ENCODE data around the gene SCRN1.

SCRN1 gene, protein sequence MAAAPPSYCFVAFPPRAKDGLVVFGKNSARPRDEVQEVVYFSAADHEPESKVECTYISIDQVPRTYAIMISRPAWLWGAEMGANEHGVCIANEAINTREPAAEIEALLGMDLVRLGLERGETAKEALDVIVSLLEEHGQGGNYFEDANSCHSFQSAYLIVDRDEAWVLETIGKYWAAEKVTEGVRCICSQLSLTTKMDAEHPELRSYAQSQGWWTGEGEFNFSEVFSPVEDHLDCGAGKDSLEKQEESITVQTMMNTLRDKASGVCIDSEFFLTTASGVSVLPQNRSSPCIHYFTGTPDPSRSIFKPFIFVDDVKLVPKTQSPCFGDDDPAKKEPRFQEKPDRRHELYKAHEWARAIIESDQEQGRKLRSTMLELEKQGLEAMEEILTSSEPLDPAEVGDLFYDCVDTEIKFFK

GRCh38 chr7:29989257-29989995 is at the start of gene SCRN1:
SCRN1 (minus strand) TSS chr7:29989801; CDS start chr7:29969067, 20,734 bp downstream.
- no peak for DNase-seq

DNA sequence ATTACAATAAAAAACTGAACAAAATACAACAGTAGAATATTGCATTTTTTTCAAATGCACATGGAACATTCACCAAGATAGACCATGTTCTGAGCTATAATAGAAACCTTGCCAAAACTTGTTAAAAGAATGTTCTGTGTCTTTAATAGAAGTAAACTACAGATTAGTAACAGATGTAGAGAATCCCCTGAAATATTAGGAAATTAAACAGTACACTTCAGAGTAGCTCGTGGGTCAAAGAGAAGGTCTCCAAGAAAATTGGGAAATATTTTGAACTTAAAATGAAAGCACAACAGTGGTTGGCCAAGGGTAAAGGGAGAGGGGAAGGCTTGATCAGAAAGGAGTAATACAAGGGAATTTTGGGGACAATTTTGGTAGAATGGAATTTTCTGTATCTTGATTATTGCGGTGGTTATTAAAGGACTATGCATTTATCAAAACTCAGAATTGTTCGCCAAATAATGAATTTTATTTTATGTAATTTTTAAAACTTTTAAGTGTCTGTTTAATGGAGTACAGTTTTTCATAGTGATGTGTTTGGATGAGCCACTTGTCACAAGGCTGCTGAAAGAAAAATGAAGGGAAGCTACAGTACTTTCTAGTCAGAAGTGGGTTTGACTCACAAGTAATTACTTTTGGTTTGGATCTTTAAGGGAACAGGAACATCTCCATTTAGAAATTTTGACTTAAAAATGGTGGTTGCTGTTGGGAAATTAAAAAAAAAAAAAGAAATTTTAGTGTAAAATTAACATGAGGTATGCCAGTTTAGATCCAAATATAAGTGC is 48.8 kb upstream of the SCRN1 start:
- DNase-seq, result no peak

- DNase-seq, result no peak
Observed at GRCh38 chr7:30036220-30036619, 46.6 kb upstream of the SCRN1 start.

GRCh38 chr7:30034501-30034900 is 44.9 kb upstream of the SCRN1 start:
- DNase-seq, result no peak

- DNase-seq, result no peak
Observed at GRCh38 chr7:30032310-30033125, 42.9 kb upstream of the SCRN1 start.

- no peak for DNase-seq
Observed at GRCh38 chr7:30029696-30030095, 40.1 kb upstream of the SCRN1 start.

- DNase-seq, result no peak
Observed at GRCh38 chr7:30028749-30029635, 39.4 kb upstream of the SCRN1 start.

- DNase-seq, result peak; percentile 86
Observed at GRCh38 chr7:30028216-30028748, 38.7 kb upstream of the SCRN1 start, which contains the start of gene PLEKHA8. PLEKHA8 (plus strand) TSS chr7:30028412; CDS start chr7:30028763, 351 bp downstream.

DNA sequence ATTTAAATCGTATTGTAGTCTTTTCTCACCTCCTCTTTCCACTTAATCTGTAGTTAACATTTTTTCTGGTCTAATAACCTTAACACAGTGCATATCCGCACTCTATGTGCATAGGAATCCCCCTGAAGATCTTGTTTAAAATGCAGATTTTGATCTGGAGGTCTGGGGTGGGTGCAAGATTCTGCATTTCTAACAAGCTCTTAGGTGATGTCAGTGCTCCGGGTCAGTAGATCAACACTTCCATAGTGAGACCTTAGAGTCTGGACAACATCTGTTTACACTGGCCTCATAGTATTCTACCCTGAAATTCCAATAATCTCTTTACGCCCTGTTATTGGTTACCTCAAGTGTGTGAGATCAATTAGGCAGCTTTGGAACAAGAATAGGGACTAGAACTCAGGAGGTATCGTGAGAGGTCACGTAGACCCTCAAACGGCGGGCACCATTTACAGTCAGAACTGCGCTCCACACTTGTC is 38.2 kb upstream of the SCRN1 start:
- peak; percentile 55 for DNase-seq

DNA sequence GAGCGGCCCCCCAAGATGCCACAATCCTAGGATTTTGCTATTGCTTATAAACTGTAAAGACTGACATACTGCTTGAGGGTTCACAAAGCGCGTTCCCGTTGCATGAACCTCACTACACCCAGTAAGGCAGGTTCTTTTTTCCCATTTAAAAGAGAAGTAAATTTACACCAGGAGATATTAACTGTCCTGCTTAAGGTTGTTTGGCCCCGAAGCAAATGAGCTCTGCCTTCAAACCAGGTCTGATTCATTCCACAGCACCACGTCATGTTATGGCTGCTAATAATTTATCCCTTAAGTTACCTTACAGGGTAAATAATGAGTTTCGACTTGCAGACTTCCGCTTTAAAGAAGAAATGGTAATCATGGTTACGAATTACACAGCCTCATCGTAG is 37.5 kb upstream of the SCRN1 start:
- DNase-seq, result no peak

GRCh38 chr7:30026229-30027064 is 36.8 kb upstream of the SCRN1 start, which contains the start of gene FKBP14:
FKBP14 (minus strand) TSS chr7:30026702; CDS start chr7:30026508, 194 bp downstream.
- peak; percentile 99 for DNase-seq

DNA sequence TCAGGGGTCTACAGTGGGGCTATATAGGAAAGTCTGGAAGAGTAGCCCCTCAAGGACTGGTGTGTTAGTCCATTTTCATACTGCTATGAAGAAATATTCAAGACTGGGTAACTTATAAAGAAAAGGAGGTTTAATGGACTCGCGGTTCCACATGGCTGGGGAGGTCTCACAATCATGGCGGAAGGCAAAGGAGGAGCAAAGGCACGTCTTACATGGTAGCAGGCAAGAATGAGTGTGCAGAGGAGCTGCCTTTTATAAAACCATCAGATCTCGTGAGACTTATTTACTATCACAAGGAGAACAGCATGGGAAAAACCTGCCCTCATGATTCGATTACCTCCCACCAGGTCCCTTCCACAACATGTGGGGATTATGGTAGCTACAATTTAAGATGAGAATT is 33.9 kb upstream of the SCRN1 start:
- no peak for DNase-seq

DNA sequence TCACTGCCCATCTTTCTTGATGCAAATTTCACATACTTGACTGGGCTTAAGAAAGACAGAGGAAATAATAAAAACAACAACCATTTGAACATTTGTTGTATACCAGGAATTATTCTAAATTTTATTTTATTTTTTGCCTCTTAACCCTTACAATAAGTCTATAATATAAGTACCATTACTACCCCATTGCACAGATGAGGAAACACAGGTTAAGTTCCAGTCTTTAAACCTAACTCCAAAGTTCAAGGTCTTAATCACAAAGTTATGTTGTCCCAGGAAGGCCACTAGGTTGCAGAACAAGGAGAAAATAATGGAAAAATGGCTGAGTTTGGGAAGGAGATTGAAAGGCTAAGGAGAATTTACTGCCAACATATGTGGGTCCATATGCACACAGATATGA is 33.4 kb upstream of the SCRN1 start:
- DNase-seq, result no peak

- DNase-seq, result no peak
Observed at GRCh38 chr7:30020535-30020934, 30.9 kb upstream of the SCRN1 start.

- no peak for DNase-seq
Observed at GRCh38 chr7:30019960-30020359, 30.4 kb upstream of the SCRN1 start.

DNA sequence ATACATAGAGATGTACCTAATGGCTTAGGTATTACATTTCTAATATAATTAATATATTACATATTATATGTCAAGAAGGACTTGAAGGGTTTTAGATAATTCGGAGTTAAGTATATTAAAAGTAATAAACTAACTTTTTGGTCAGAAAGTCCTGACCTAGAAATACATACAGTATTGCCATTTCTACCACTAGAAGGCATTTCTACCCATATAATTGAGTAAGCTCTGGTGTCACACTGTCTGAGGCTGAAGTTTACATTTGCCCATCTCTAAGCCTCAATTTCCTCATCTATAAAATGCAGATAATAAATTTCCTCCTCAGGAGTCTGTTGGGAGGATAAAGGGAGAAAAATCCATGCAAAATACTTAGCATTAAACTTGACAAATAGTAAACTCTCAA is 29.8 kb upstream of the SCRN1 start:
- no peak for DNase-seq

DNA sequence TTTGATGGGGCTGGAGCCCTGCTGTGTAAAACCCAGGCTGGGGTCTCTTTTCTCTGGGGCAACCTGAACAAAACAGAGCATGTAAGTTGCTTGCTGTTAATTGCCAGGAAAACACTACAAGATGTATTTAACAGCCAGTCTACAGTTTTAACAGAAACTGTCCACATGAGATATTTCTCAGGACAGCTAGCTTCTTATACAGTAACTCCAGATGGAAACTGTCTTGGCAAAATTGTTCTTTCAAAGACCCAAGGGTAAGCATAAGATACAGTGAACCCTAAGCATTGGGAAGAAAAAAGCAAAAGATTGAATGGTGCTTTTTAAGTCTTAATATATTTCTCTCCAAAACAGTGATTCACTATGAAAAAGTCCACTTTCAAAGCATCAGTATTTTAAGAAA is 28.9 kb upstream of the SCRN1 start:
- DNase-seq, result no peak

DNA sequence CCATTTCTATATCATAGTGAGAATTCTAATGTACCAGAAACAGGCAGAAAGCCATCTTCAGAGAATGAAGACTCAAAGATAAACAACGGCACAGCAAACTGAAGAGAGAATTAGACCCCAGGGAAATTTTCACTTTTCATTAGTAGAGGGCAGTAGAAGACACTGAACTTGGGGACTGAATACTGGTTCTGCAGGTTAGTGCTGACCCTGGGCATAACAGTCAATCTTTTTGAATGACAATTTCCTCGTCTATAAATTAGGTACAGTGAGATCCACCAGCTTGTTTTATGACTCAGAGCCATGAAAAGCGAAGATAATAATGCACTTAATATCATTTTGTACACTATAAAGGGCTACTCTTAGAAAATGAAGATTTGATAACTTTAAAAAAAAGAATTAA is 23.2 kb upstream of the SCRN1 start:
- DNase-seq, result no peak

DNA sequence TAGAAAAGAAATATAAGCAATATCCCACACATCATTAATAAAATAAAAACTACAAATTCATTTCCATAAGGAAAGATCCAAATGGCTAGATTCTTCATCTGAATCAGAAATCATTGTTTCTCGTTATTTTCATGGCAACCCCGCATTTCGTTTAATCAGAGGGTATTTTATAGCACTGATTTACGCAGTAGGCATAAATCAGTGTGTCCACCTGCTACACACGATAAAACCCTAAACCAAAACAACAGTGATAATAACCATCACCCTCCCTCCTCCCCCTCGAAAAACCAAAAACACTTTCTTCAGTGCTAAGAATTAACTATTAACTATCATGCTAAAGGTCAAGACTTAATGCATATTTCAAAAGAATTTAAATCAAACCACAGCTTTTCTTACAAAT is 20.4 kb upstream of the SCRN1 start:
- DNase-seq, result no peak

DNA sequence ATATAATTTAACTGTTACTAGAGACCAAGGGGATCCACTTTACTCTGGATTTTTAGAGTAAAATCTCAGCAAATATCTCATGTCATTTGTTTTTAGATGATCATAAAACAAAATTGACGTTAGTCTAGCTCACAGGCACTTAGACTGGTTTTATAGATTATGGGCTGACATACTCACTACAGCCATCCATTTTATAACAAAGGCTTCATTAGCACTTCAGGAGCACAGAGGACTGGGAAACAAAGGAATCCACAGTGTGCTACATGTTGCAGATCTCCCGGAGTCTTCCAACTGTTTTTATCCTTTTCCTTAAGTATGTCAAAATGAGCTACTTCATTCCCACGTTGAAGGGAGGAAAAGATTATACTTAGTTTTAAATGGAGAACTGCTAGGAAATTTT is 15.9 kb upstream of the SCRN1 start:
- DNase-seq, result no peak

All from DMS153 (cell line).